HEK293T (cell line): ENCODE results near the gene FYB1.

ENCODE experiments used
- CTCF ChIA-PET: fragments of 350-600 bp; formaldehyde crosslinking; extraction: SDS; loops from one replicate; lab custom pipeline; 2021; ENCODE audit warnings: antibody characterized with exemption, inconsistent platforms; lab: Yijun Ruan, JAX
- POLR2A ChIA-PET: fragments of 350-600 bp; formaldehyde crosslinking; extraction: SDS; loops from one replicate; lab custom pipeline; 2020; ENCODE audit warnings: antibody characterized with exemption, inconsistent platforms; lab: Yijun Ruan, JAX
- DNase-seq: peaks from one replicate; pipeline ENCODE4 v3.0.0; 2012; ENCODE audit warnings: mixed read lengths; ENCODE audit errors: extremely low spot score
- ARNT ChIP-seq: fragments of 450-650 bp; IDR thresholded peaks from 2 replicates; pipeline ENCODE4 v1.6.1; 2017; ENCODE audit warnings: mild to moderate bottlenecking
- BHLHE40 ChIP-seq: fragments of 450-650 bp; IDR thresholded peaks from 2 replicates; pipeline ENCODE4 v1.6.1; 2016; ENCODE audit warnings: mild to moderate bottlenecking, moderate library complexity, borderline replicate concordance
- CTBP1 ChIP-seq: fragments of 450-650 bp; IDR thresholded peaks from 2 replicates; pipeline ENCODE4 v1.6.1; 2016; ENCODE audit warnings: borderline replicate concordance
- ELF4 ChIP-seq: fragments of 450-650 bp; IDR thresholded peaks from 2 replicates; pipeline ENCODE4 v1.6.1; 2017; ENCODE audit warnings: antibody characterized with exemption
- FOXA1 ChIP-seq: fragments of 450-650 bp; IDR thresholded peaks from 2 replicates; pipeline ENCODE4 v1.6.1; 2016; ENCODE audit warnings: mild to moderate bottlenecking
- FOXK2 ChIP-seq: fragments of 450-650 bp; IDR thresholded peaks from 2 replicates; pipeline ENCODE4 v1.6.1; 2016; ENCODE audit warnings: mild to moderate bottlenecking
- FOXM1 ChIP-seq: fragments of 450-650 bp; IDR thresholded peaks from 2 replicates; pipeline ENCODE4 v1.6.1; 2017; ENCODE audit warnings: mild to moderate bottlenecking, borderline replicate concordance
- HDGF ChIP-seq: fragments of 450-650 bp; IDR thresholded peaks from 2 replicates; pipeline ENCODE4 v1.6.1; 2017; ENCODE audit warnings: antibody characterized with exemption, borderline replicate concordance
- L3MBTL2 ChIP-seq: fragments of 450-650 bp; conservative IDR thresholded peaks from 2 replicates; pipeline ENCODE4 v1.6.1; 2016; ENCODE audit warnings: mild to moderate bottlenecking
- LEF1 ChIP-seq: fragments of 450-650 bp; IDR thresholded peaks from 2 replicates; pipeline ENCODE4 v1.6.1; 2017; ENCODE audit warnings: mild to moderate bottlenecking, borderline replicate concordance
- NFRKB ChIP-seq: fragments of 450-650 bp; IDR thresholded peaks from 2 replicates; pipeline ENCODE4 v1.6.1; 2016; ENCODE audit warnings: mild to moderate bottlenecking, moderate library complexity
- PKNOX1 ChIP-seq: fragments of 450-650 bp; IDR thresholded peaks from 2 replicates; pipeline ENCODE4 v1.6.1; 2016
- SP1 ChIP-seq: fragments of 450-650 bp; IDR thresholded peaks from 2 replicates; pipeline ENCODE4 v1.6.1; 2017
- SUZ12 ChIP-seq: fragments of 450-650 bp; IDR thresholded peaks from 2 replicates; pipeline ENCODE4 v1.6.1; 2016; ENCODE audit warnings: mild to moderate bottlenecking
- TARDBP ChIP-seq: fragments of 450-650 bp; IDR thresholded peaks from 2 replicates; pipeline ENCODE4 v1.6.1; 2016
- ZNF384 ChIP-seq: fragments of 450-650 bp; IDR thresholded peaks from 2 replicates; pipeline ENCODE4 v1.6.1; 2016

The FYB1 gene

GRCh38 chr5:39159811-39160490 is 59.4 kb downstream of the FYB1 start:
- ChIA-PET CTCF (no interaction called here), POLR2A (no interaction called here)
- DNase-seq: no peak
- TF ChIP-seq SP1 (no peak), ARNT (no peak), TARDBP (no peak), PKNOX1 (no peak), BHLHE40 (no peak), ELF4 (no peak), FOXA1 (no peak), NFRKB (no peak), CTBP1 (no peak), FOXK2 (no peak), LEF1 (no peak), FOXM1 (no peak), HDGF (no peak)

- no peak for DNase-seq
- no peak for TF ChIP-seq SP1
- no peak for TF ChIP-seq ARNT
- TF ChIP-seq FOXM1: no peak
- TF ChIP-seq BHLHE40: no peak
- TF ChIP-seq FOXK2: no peak
- no peak for TF ChIP-seq TARDBP
- no peak for TF ChIP-seq NFRKB
- no peak for TF ChIP-seq ELF4
- no peak for TF ChIP-seq PKNOX1
- TF ChIP-seq HDGF: no peak
- TF ChIP-seq L3MBTL2: no peak
- no peak for TF ChIP-seq LEF1
- no peak for TF ChIP-seq CTBP1
- TF ChIP-seq FOXA1: no peak
- no peak for TF ChIP-seq SUZ12
- TF ChIP-seq ZNF384: no peak
- CTCF ChIA-PET: no interaction called here
- POLR2A ChIA-PET: no interaction called here
These were observed 60.6 kb downstream of the FYB1 start for GRCh38 chr5:39158786-39159185.

- TF ChIP-seq NFRKB (no peak), ELF4 (no peak), FOXA1 (no peak), L3MBTL2 (no peak), CTBP1 (no peak), FOXK2 (no peak), FOXM1 (no peak), ZNF384 (no peak), BHLHE40 (no peak), PKNOX1 (no peak), SUZ12 (no peak), ARNT (no peak), LEF1 (no peak), HDGF (no peak), SP1 (no peak)
- ChIA-PET CTCF (no interaction called here), POLR2A (no interaction called here)
- DNase-seq: no peak
These were observed 61.2 kb downstream of the FYB1 start for GRCh38 chr5:39158127-39158593.

- ChIA-PET CTCF (no interaction called here), POLR2A (no interaction called here)
- no peak for DNase-seq
- TF ChIP-seq NFRKB: no peak
These were observed 61.7 kb downstream of the FYB1 start for GRCh38 chr5:39157701-39158100.

GRCh38 chr5:39156082-39156481 is 63.3 kb downstream of the FYB1 start:
- TF ChIP-seq BHLHE40 (no peak), FOXA1 (no peak), FOXM1 (no peak), LEF1 (no peak), NFRKB (no peak)
- ChIA-PET POLR2A (no interaction called here), CTCF (no interaction called here)
- no peak for DNase-seq

GRCh38 chr5:39151745-39152144 is 67.6 kb downstream of the FYB1 start:
- TF ChIP-seq ARNT: no peak
- TF ChIP-seq SUZ12: no peak
- no peak for TF ChIP-seq ELF4
- CTCF ChIA-PET: no interaction called here
- DNase-seq: no peak
- POLR2A ChIA-PET: no interaction called here

GRCh38 chr5:39149966-39150365 is 69.4 kb downstream of the FYB1 start:
- TF ChIP-seq SP1: no peak
- no peak for TF ChIP-seq SUZ12
- TF ChIP-seq FOXA1: no peak
- no peak for TF ChIP-seq FOXK2
- TF ChIP-seq PKNOX1: no peak
- no peak for TF ChIP-seq L3MBTL2
- no peak for TF ChIP-seq HDGF
- no peak for TF ChIP-seq ZNF384
- no peak for TF ChIP-seq FOXM1
- no peak for TF ChIP-seq BHLHE40
- no peak for TF ChIP-seq ARNT
- TF ChIP-seq NFRKB: no peak
- TF ChIP-seq ELF4: no peak
- POLR2A ChIA-PET: no interaction called here
- DNase-seq: no peak
- CTCF ChIA-PET: no interaction called here
